Esophagus squamous epithelium (tissue), 4 donors: ENCODE results near the gene C11orf21.

Experiments used
- CTCF ChIP-seq, 6 experiments: fragments of 450-650 bp in 4 of 6; fragments of 200-600 bp in 2 of 6; sonication (generic) in 2 of 6; IDR thresholded peaks; one replicate each; pipeline ENCODE4 v1.5.1; 2016 to 2019; ENCODE audit warnings: antibody characterized with exemption in 6 of 6, mild to moderate bottlenecking in 4 of 6, moderate library complexity in 4 of 6
- POLR2A ChIP-seq, 4 donors: fragments of 450-650 bp; IDR thresholded peaks; one replicate each; pipeline ENCODE4 v1.6.1; 2017; ENCODE audit warnings: antibody characterized with exemption in 4 of 4, mild to moderate bottlenecking in 4 of 4, moderate library complexity in 3 of 4

- no peak for TF ChIP-seq POLR2A (IDR thresholded peaks at IDR 0.05)
- TF ChIP-seq CTCF (IDR thresholded peaks at IDR 0.05): no peak
Measured at GRCh38 chr11:2248242-2248641, 53.5 kb downstream of the C11orf21 start.
